HepG2 (cell line): ENCODE measurements around the gene PLCG1. TPM values are rescaled to one million over a fixed set of nuclear protein-coding genes. Genes with fewer than 3 reads are reported as not detected.

Source experiments
- HBP1 ChIP-seq: IDR thresholded peaks from 2 replicates; pipeline ENCODE4 v1.6.1; 2016; ENCODE audit warnings: low read depth, control low read depth
- HOXD1 ChIP-seq: sonication (generic); formaldehyde crosslinking; IDR thresholded peaks from 2 replicates; pipeline ENCODE4 v1.5.0; 2020; ENCODE audit warnings: missing genetic modification reagents
- LCORL ChIP-seq, 2 experiments: fragments of 450-650 bp in 1 of 2; sonication (generic) in 1 of 2; formaldehyde crosslinking in 1 of 2; IDR thresholded peaks; 2 replicates each; pipeline versions ENCODE4 v1.5.0 to v1.6.1; 2017 to 2020; ENCODE audit warnings: antibody characterized with exemption in 1 of 2, missing genetic modification reagents in 1 of 2
- SP2 ChIP-seq: sonication (generic); formaldehyde crosslinking; IDR thresholded peaks from 2 replicates; pipeline ENCODE4 v1.5.1; 2020; ENCODE audit warnings: mild to moderate bottlenecking, missing genetic modification reagents
- ZHX2 ChIP-seq, 2 experiments: sonication (generic) in 1 of 2; formaldehyde crosslinking in 1 of 2; IDR thresholded peaks; 2 replicates each; pipeline versions ENCODE4 v1.6.1 to v1.9.0; 2014 to 2022; ENCODE audit warnings: antibody characterized with exemption in 1 of 2, borderline replicate concordance in 1 of 2, inconsistent platforms in 1 of 2, low read depth in 1 of 2, missing genetic modification reagents in 1 of 2
- ZNF224 ChIP-seq: sonication (generic); formaldehyde crosslinking; IDR thresholded peaks from 2 replicates; pipeline ENCODE4 v1.5.0; 2020; ENCODE audit warnings: mild to moderate bottlenecking, missing genetic modification reagents
- ZNF367 ChIP-seq: sonication (generic); formaldehyde crosslinking; IDR thresholded peaks from 2 replicates; pipeline ENCODE4 v1.4.0; 2020; ENCODE audit warnings: missing genetic modification reagents, borderline replicate concordance
- ZNF605 ChIP-seq: sonication (generic); formaldehyde crosslinking; IDR thresholded peaks from 2 replicates; pipeline ENCODE4 v1.8.0; 2022; ENCODE audit warnings: mild to moderate bottlenecking, missing genetic modification reagents
- polyA plus RNA-seq, 8 experiments: library from polyadenylated mRNA; depleted of rRNA in 3 of 8; stranded (reverse) in 7 of 8; unstranded in 1 of 8; fragments of >200 nt; fragmentation: Illumina TruSeq in 4 of 8; extraction: Trizol in 4 of 8; gene quantifications; 2 replicates each; pipeline versions ENCODE4 v1.2.1 to v1.2.3, GENCODE V29; 2011 to 2016; ENCODE audit warnings: low read depth in 4 of 8, missing spikeins in 1 of 8, mixed read lengths in 1 of 8; ENCODE audit not compliant: insufficient read depth in 1 of 8
- total RNA-seq, 5 experiments: library from RNA; depleted of rRNA; stranded (reverse); fragments of >200 nt; fragmentation: Illumina TruSeq; extraction: Trizol; gene quantifications; 2 replicates each; pipeline ENCODE4 v1.2.3, GENCODE V29; 2016; ENCODE audit warnings: low read depth in 1 of 5
- TF ChIP-seq, protein P1 (sequence below): sonication (generic); formaldehyde crosslinking; IDR thresholded peaks from 2 replicates; pipeline ENCODE4 v1.4.0; 2020; ENCODE audit warnings: missing genetic modification reagents, borderline replicate concordance
- TF ChIP-seq, protein P2 (sequence below): sonication (generic); formaldehyde crosslinking; IDR thresholded peaks from 2 replicates; pipeline ENCODE4 v1.5.0; 2020; ENCODE audit warnings: mild to moderate bottlenecking, missing genetic modification reagents, moderate library complexity
- TF ChIP-seq, protein P3 (sequence below): sonication (generic); formaldehyde crosslinking; IDR thresholded peaks from 2 replicates; pipeline ENCODE4 v1.4.0; 2020; ENCODE audit warnings: missing genetic modification reagents
- TF ChIP-seq, protein P4 (sequence below): sonication (generic); formaldehyde crosslinking; IDR thresholded peaks from 2 replicates; pipeline ENCODE4 v1.5.0; 2020; ENCODE audit warnings: missing genetic modification reagents

PLCG1 gene
- total and polyA plus RNA-seq, 2 of the 13 experiments (the other 11 are each of a cell fraction or from before 2014, with no cell fraction given), result 85.3 to 158 TPM

GRCh38 chr20:41135888-41136679 is 1.3 kb upstream of the PLCG1 start (continued):
- TF ChIP-seq HOXD1 (CRISPR knock-in tag) (no peak), ZNF367 (CRISPR knock-in tag) (no peak), ZNF605 (peak; percentile 66; the same call in 1 of the 2 replicates), LCORL (IDR thresholded peaks at IDR 0.05) (no peak), LCORL (CRISPR knock-in tag; IDR thresholded peaks at IDR 0.05) (0 out of 2 replicates have a peak, but pooled peaks have one; percentile 8), SP2 (CRISPR knock-in tag) (0 out of 2 replicates have a peak, but pooled peaks have one; percentile 8), ZHX2 (IDR thresholded peaks at IDR 0.05; ENCODE audit: low read depth) (no peak), ZHX2 (CRISPR knock-in tag; IDR thresholded peaks at IDR 0.05; ENCODE audit: borderline replicate concordance) (no peak), ZNF224 (CRISPR knock-in tag) (0 out of 2 replicates have a peak, but pooled peaks have one; percentile 57), HBP1 (CRISPR knock-in tag) (0 out of 2 replicates have a peak, but pooled peaks have one; percentile 11)
- TF ChIP-seq, protein P1, sequence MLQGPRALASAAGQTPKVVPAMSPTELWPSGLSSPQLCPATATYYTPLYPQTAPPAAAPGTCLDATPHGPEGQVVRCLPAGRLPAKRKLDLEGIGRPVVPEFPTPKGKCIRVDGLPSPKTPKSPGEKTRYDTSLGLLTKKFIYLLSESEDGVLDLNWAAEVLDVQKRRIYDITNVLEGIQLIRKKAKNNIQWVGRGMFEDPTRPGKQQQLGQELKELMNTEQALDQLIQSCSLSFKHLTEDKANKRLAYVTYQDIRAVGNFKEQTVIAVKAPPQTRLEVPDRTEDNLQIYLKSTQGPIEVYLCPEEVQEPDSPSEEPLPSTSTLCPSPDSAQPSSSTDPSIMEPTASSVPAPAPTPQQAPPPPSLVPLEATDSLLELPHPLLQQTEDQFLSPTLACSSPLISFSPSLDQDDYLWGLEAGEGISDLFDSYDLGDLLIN (CRISPR knock-in tag), result 0 out of 2 replicates have a peak, but pooled peaks have one; percentile 15
- TF ChIP-seq, protein P2, sequence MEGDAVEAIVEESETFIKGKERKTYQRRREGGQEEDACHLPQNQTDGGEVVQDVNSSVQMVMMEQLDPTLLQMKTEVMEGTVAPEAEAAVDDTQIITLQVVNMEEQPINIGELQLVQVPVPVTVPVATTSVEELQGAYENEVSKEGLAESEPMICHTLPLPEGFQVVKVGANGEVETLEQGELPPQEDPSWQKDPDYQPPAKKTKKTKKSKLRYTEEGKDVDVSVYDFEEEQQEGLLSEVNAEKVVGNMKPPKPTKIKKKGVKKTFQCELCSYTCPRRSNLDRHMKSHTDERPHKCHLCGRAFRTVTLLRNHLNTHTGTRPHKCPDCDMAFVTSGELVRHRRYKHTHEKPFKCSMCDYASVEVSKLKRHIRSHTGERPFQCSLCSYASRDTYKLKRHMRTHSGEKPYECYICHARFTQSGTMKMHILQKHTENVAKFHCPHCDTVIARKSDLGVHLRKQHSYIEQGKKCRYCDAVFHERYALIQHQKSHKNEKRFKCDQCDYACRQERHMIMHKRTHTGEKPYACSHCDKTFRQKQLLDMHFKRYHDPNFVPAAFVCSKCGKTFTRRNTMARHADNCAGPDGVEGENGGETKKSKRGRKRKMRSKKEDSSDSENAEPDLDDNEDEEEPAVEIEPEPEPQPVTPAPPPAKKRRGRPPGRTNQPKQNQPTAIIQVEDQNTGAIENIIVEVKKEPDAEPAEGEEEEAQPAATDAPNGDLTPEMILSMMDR (CRISPR knock-in tag), result peak; percentile 40
- TF ChIP-seq, protein P3, sequence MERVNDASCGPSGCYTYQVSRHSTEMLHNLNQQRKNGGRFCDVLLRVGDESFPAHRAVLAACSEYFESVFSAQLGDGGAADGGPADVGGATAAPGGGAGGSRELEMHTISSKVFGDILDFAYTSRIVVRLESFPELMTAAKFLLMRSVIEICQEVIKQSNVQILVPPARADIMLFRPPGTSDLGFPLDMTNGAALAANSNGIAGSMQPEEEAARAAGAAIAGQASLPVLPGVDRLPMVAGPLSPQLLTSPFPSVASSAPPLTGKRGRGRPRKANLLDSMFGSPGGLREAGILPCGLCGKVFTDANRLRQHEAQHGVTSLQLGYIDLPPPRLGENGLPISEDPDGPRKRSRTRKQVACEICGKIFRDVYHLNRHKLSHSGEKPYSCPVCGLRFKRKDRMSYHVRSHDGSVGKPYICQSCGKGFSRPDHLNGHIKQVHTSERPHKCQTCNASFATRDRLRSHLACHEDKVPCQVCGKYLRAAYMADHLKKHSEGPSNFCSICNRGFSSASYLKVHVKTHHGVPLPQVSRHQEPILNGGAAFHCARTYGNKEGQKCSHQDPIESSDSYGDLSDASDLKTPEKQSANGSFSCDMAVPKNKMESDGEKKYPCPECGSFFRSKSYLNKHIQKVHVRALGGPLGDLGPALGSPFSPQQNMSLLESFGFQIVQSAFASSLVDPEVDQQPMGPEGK (CRISPR knock-in tag), result no peak
- TF ChIP-seq, protein P4, sequence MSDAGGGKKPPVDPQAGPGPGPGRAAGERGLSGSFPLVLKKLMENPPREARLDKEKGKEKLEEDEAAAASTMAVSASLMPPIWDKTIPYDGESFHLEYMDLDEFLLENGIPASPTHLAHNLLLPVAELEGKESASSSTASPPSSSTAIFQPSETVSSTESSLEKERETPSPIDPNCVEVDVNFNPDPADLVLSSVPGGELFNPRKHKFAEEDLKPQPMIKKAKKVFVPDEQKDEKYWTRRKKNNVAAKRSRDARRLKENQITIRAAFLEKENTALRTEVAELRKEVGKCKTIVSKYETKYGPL (CRISPR knock-in tag), result no peak
